ENCODE measurements around the gene ASCL4.

The ASCL4 gene

GRCh38 chr12:107807471-107808150 lies 33.1 kb downstream of the ASCL4 start:
- DNase-seq (ENCODE audit: low read depth) = no peak
- no peak for TF ChIP-seq CTCF (conservative IDR thresholded peaks at IDR 0.05; ENCODE audit: low read length)
- no peak overlapping the region for H3K4me3 ChIP-seq (ENCODE audit: low read length)

- no peak for TF ChIP-seq CTCF (conservative IDR thresholded peaks at IDR 0.05; ENCODE audit: low read length)
- DNase-seq (ENCODE audit: low read depth) = no peak
- no peak overlapping the region for H3K4me3 ChIP-seq (ENCODE audit: low read length)
Measured at GRCh38 chr12:107817250-107817649, 42.7 kb downstream of the ASCL4 start.

DNA sequence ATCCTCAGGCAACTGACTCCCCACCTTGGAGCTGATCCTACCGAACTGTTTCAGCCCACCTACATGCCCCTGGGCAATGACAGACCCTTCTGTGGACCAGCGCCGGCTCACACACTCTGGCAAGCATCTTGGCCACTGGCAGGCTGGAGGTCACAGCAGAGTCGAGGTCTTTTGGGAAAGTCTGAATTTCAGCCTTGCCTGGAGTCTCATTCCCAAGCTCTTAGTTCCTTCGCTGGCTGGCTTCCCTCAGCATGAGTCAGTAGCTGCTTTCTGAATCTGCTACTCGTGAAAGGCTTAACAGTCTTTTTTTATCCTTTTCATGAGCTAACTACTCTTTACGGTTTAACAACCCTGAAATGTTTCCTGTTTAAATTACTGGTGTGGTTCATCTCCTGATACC lies 44.5 kb downstream of the ASCL4 start:
- no peak overlapping the region for H3K4me3 ChIP-seq (ENCODE audit: low read length)
- no peak for TF ChIP-seq CTCF (conservative IDR thresholded peaks at IDR 0.05; ENCODE audit: low read length)
- DNase-seq (ENCODE audit: low read depth) = peak; percentile 77

DNA sequence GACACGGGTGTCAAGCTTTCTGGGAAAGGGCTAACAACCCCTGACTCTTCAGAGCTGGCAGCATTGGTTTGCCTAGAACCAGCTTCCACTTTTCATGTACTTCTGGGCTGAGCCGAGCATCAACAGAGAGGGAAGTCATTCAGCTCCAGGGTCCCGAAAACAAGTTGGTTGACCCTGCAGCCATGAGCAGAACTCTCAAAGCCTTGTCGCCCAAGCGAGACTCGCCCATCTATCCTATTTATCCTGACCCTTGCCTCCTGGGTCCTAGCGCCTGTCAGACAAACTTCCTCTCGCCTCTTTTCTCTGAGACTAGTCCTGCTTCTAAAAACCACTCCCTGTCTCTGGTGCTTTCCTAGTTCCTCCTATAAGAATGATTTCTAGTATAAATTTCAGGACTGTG lies 47.9 kb downstream of the ASCL4 start:
- no peak for TF ChIP-seq CTCF (conservative IDR thresholded peaks at IDR 0.05; ENCODE audit: low read length)
- no peak for DNase-seq (ENCODE audit: low read depth)
- no peak overlapping the region for H3K4me3 ChIP-seq (ENCODE audit: low read length)

Data from AG10803 (cell line).